PC-9 (cell line): Measurements from ENCODE around the gene FAM120C. TPM values are rescaled to one million over a fixed set of nuclear protein-coding genes. Genes with fewer than 3 reads are reported as not detected.

Source experiments
- BruUV-seq: library from RNA; stranded (reverse); fragments of 400-500 nt; replicated peaks from 2 replicates; lab custom pipeline; 2021; lab: Mats Ljungman, UMichigan
- CTCF ChIA-PET: fragments of 300-600 bp; sonication (Branson Sonifier 250); formaldehyde crosslinking; loops from one replicate; lab custom pipeline; 2022; ENCODE audit warnings: antibody characterized with exemption; lab: Charles Lee
- POLR2A ChIA-PET: fragments of 300-600 bp; sonication (Branson Sonifier 250); formaldehyde crosslinking; loops from one replicate; lab custom pipeline; 2022; ENCODE audit warnings: antibody characterized with exemption; ENCODE audit not compliant: unreplicated experiment; lab: Charles Lee
- DNase-seq, 2 experiments: peaks; one replicate each; pipeline versions ENCODE4 v3.0.0 to v3.0.0-alpha.2; 2015 to 2022; ENCODE audit warnings: mixed read lengths in 1 of 2
- H2AFZ ChIP-seq: fragments of 200-600 bp; sonication (generic); 2 replicates; pipeline ENCODE4 v1.8.1; 2017; ENCODE audit warnings: antibody characterized with exemption
- H3F3A ChIP-seq: fragments of 200-600 bp; sonication (generic); 2 replicates; pipeline ENCODE4 v1.8.1; 2017; ENCODE audit warnings: antibody characterized with exemption, mild to moderate bottlenecking, low read depth; ENCODE audit not compliant: insufficient read depth
- H3K27ac ChIP-seq: fragments of 200-600 bp; sonication (generic); 2 replicates; pipeline ENCODE4 v1.6.1; 2016; ENCODE audit warnings: mixed run types
- H3K27me3 ChIP-seq: fragments of 200-600 bp; sonication (generic); 2 replicates; pipeline ENCODE4 v1.6.1; 2016; ENCODE audit warnings: low read depth, mixed run types; ENCODE audit not compliant: insufficient read depth
- H3K36me3 ChIP-seq: fragments of 200-600 bp; sonication (generic); 2 replicates; pipeline ENCODE4 v1.6.1; 2016; ENCODE audit warnings: low read depth, mixed run types
- H3K4me1 ChIP-seq: fragments of 200-600 bp; sonication (generic); replicated peaks from 2 replicates; pipeline ENCODE4 v1.6.1; 2016; ENCODE audit warnings: mixed run types; ENCODE audit not compliant: insufficient read depth
- H3K4me2 ChIP-seq: fragments of 200-600 bp; sonication (generic); 2 replicates; pipeline ENCODE4 v1.6.1; 2017; ENCODE audit warnings: mixed run types
- H3K4me3 ChIP-seq: fragments of 200-600 bp; sonication (generic); 2 replicates; pipeline ENCODE4 v1.6.1; 2016; ENCODE audit warnings: mixed run types
- H3K79me2 ChIP-seq: fragments of 200-600 bp; sonication (generic); 2 replicates; pipeline ENCODE4 v1.6.1; 2017; ENCODE audit warnings: low read depth, mixed run types
- H3K9me2 ChIP-seq: fragments of 200-600 bp; sonication (generic); 2 replicates; pipeline ENCODE4 v1.8.1; 2017; ENCODE audit warnings: mild to moderate bottlenecking; ENCODE audit not compliant: insufficient read depth
- H3K9me3 ChIP-seq: fragments of 200-600 bp; sonication (generic); 2 replicates; pipeline ENCODE4 v1.8.1; 2016; ENCODE audit warnings: low read depth; ENCODE audit not compliant: insufficient read depth
- H4K20me1 ChIP-seq: fragments of 200-600 bp; sonication (generic); 2 replicates; pipeline ENCODE4 v1.8.1; 2017; ENCODE audit not compliant: insufficient read depth
- EZH2 ChIP-seq: fragments of 200-600 bp; sonication (generic); IDR thresholded peaks from 2 replicates; pipeline ENCODE4 v1.8.0; 2017; ENCODE audit warnings: antibody characterized with exemption, low read depth
- intact Hi-C: fragments of 100-400 bp; cut with micrococcal nuclease; formaldehyde crosslinking; loops from one replicate; pipeline ENCODE4 v1.10.0; 2022; ENCODE audit not compliant: unreplicated experiment
- total RNA-seq: library from RNA; stranded (reverse); gene quantifications from 2 replicates; pipeline ENCODE4 v1.2.3, GENCODE V29; 2021
- TF ChIP-seq, protein P1 (sequence below): fragments of 200-600 bp; sonication (generic); conservative IDR thresholded peaks from 2 replicates; pipeline ENCODE4 v1.6.1; 2017; ENCODE audit warnings: mixed run types, antibody characterized with exemption, mild to moderate bottlenecking, moderate library complexity

Gene FAM120C
- total RNA-seq, 1 experiment from 2014 or later: 21.6 TPM

DNA sequence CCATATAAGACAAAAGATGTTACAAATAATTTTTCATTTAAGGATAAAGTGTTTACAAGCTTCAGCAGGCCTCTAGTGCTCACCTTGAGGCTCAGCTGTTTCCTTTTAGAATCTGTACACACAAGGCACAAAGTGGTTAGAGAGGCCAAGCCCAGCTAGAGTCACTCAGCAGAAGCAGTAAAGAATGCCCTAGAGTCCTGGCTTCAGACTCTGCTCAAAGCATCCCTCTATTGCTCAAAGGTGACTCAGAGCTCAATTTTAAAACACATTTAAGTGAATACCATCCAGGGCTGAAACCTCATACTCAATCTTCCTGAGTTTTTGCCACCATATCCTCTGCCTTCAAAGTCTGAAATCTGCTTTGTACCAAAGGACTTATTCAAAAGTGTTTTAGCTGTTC lies 116.2 kb downstream of the FAM120C start:
- no peaks in the 10 kb centered on the region for H4K20me1 ChIP-seq
- no peaks in the 10 kb centered on the region for H3K9me3 ChIP-seq
- ChIA-PET CTCF (no interaction called here), POLR2A (interaction anchor here (0.6 kb wide), 1 partner anchor 74 kb away, joined by 6 read pairs; no protein-coding TSS in a partner anchor)
- no peak overlapping the region for H2AFZ ChIP-seq
- no TSS peak for BruUV-seq
- no peaks in the 10 kb centered on the region for H3K4me1 ChIP-seq
- H3K4me3 ChIP-seq: no peak overlapping the region
- no peak overlapping the region for H3K4me2 ChIP-seq
- no peaks in the 10 kb centered on the region for H3K36me3 ChIP-seq
- H3K27me3 ChIP-seq: no peaks in the 10 kb centered on the region
- no peaks in the 10 kb centered on the region for H3K79me2 ChIP-seq
- intact Hi-C loops: no loop called here
- no peaks in the 10 kb centered on the region for H3K9me2 ChIP-seq
- DNase-seq: no peak
- H3F3A ChIP-seq: no peaks in the 10 kb centered on the region
- H3K27ac ChIP-seq: no peak overlapping the region
- TF ChIP-seq EZH2: no peak
- TF ChIP-seq, protein P1, sequence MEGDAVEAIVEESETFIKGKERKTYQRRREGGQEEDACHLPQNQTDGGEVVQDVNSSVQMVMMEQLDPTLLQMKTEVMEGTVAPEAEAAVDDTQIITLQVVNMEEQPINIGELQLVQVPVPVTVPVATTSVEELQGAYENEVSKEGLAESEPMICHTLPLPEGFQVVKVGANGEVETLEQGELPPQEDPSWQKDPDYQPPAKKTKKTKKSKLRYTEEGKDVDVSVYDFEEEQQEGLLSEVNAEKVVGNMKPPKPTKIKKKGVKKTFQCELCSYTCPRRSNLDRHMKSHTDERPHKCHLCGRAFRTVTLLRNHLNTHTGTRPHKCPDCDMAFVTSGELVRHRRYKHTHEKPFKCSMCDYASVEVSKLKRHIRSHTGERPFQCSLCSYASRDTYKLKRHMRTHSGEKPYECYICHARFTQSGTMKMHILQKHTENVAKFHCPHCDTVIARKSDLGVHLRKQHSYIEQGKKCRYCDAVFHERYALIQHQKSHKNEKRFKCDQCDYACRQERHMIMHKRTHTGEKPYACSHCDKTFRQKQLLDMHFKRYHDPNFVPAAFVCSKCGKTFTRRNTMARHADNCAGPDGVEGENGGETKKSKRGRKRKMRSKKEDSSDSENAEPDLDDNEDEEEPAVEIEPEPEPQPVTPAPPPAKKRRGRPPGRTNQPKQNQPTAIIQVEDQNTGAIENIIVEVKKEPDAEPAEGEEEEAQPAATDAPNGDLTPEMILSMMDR: no peak

DNA sequence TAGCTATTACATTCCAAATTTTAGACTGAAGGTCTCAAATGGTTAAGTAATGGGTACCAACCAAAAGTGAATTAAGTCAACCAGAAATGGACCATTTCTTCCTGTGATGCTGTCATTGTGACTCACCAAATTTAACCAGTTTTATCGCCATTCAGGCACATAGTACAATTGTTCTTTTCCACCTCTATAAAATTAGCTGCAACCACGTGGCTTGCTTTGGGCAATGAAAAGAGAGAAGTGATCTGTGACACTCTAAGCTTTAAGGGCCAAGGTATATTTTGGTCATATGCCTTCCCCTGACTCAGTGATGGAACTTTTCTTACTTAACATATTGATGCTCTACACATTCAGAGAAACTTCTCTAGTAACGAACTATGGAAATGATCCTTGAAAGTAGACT lies 118.5 kb downstream of the FAM120C start:
- H3K4me2 ChIP-seq: no peak overlapping the region
- no TSS peak for BruUV-seq
- no peaks in the 10 kb centered on the region for H3K27me3 ChIP-seq
- H3K79me2 ChIP-seq: no peaks in the 10 kb centered on the region
- H3K4me3 ChIP-seq: no peak overlapping the region
- ChIA-PET POLR2A (no interaction called here), CTCF (no interaction called here)
- H3K36me3 ChIP-seq: no peaks in the 10 kb centered on the region
- intact Hi-C loops: no loop called here
- no peak overlapping the region for H3K27ac ChIP-seq
- no peak overlapping the region for H2AFZ ChIP-seq
- H3F3A ChIP-seq: no peaks in the 10 kb centered on the region
- H4K20me1 ChIP-seq: no peaks in the 10 kb centered on the region
- no peak for DNase-seq
- no peak for TF ChIP-seq EZH2
- TF ChIP-seq, protein P1: no peak
- no peaks in the 10 kb centered on the region for H3K4me1 ChIP-seq
- H3K9me2 ChIP-seq: no peaks in the 10 kb centered on the region
- H3K9me3 ChIP-seq: no peaks in the 10 kb centered on the region

DNA sequence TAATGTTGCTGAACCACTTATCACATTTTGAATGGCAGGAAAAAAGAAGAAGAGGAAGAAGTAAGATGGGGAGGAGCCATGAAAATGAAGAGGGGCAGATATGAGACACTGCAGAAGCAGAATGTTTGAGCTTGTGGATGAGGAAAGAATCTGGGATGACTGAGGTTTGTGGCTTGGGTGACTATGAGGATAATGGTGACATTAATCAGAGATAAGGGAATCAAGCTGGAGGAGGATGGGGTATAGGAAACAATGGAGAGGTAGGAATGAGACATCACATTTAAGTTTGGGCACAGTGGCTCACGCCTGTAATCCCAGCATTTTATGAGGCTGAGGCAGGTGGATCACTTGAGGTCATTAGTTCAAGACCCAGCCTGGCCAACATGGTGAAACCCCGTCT lies 119.7 kb downstream of the FAM120C start:
- BruUV-seq: no TSS peak
- Histone ChIP-seq H3K4me2 (no peak overlapping the region), H3K79me2 (no peaks in the 10 kb centered on the region), H3K27me3 (no peaks in the 10 kb centered on the region), H3K9me3 (no peaks in the 10 kb centered on the region), H3K9me2 (no peaks in the 10 kb centered on the region), H3K27ac (no peak overlapping the region), H2AFZ (no peak overlapping the region), H3F3A (no peaks in the 10 kb centered on the region), H3K36me3 (no peaks in the 10 kb centered on the region), H3K4me3 (no peak overlapping the region), H4K20me1 (no peaks in the 10 kb centered on the region), H3K4me1 (no peaks in the 10 kb centered on the region)
- CTCF ChIA-PET: no interaction called here
- intact Hi-C loops: no loop called here
- no peak for TF ChIP-seq EZH2
- POLR2A ChIA-PET: no interaction called here
- peak in 1 of 2 experiments; percentile 34 for DNase-seq

DNA sequence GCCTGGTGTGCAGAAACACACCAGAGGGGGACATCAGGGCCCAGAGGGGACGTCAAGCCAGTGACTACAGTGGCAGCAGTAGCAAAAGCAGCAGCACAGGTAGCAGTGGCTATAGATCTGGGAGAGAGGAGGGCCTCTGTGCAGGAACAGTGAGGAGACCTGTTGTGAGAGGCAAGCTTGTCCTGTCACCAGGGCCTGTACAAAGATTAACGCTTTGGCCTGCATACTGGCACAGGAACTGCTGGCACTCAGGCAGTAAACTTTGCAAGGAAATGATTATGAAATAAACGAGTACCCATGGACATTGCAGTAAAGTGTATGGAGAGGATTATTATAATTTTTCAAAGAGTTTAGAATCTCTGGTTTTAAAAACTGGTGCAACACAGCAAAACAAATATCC lies 133.3 kb downstream of the FAM120C start:
- Histone ChIP-seq H3K4me2 (no peak overlapping the region), H2AFZ (no peak overlapping the region), H4K20me1 (no peaks in the 10 kb centered on the region), H3K9me3 (no peaks in the 10 kb centered on the region), H3F3A (peaks cover 3% of the 10 kb centered on the region; the same call in 1 of the 2 replicates), H3K27me3 (no peaks in the 10 kb centered on the region), H3K4me1 (peaks cover 17% of the 10 kb centered on the region), H3K36me3 (no peaks in the 10 kb centered on the region), H3K27ac (no peak overlapping the region), H3K4me3 (no peak overlapping the region), H3K79me2 (no peaks in the 10 kb centered on the region), H3K9me2 (no peaks in the 10 kb centered on the region)
- no peak for DNase-seq
- no TSS peak for BruUV-seq
- no peak for TF ChIP-seq EZH2
- TF ChIP-seq, protein P1: no peak
- ChIA-PET CTCF (no interaction called here), POLR2A (no interaction called here)
- intact Hi-C loops: no loop called here
